ENCODE data around the gene RXRA.

The RXRA gene

DNA sequence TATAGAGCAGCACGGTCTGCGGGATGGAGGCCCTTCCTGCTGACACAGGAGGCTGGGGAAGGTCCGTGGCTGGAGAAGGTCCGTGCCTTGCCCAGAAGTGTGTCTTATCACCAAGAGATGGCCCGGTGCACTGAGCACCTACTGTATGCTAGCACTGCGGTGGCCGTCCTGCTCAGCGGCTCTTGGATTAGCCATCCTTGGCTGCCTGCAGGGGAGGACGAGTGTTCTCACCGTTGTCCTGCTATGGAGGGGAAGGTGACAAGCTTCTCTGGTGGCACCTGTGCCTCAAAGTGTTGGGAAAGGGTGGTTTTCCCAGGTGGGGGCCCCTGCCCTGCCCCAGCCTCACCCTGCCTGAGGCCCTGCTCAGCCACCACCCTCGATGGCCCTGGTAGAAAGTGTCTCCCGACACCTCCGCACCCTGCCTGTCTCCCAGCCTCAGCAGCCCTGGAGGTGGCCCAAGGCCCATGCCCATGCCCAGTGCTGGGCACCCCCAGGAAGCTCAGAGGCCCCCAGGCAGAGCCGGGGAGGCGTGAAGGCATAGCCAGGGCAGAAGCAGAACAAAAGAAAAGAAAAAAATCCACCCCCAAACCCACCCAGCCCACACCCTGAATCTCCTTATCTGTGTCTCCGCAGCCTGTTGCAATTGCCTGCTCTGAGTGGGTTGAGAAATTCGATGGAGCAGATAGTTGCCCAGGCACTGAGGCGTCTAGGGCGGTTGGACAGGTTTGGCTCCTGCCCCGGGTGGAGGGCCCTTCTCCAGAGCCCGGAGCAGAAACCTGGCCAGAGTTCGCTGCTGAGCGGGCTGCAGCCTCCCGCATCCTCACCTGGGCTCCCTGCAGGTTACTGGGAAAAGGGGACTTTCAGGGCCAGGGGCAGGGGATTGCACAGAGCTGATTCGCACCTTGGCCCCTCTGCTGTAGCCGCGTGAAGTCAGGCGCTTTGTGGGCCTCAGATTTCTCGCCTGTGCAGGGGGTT, 30.5 kb downstream of the RXRA start:
- DNase-seq: peak; percentile 97

GRCh38 chr9:134357631-134358025, 31.4 kb downstream of the RXRA start:
- no peak for DNase-seq

DNA sequence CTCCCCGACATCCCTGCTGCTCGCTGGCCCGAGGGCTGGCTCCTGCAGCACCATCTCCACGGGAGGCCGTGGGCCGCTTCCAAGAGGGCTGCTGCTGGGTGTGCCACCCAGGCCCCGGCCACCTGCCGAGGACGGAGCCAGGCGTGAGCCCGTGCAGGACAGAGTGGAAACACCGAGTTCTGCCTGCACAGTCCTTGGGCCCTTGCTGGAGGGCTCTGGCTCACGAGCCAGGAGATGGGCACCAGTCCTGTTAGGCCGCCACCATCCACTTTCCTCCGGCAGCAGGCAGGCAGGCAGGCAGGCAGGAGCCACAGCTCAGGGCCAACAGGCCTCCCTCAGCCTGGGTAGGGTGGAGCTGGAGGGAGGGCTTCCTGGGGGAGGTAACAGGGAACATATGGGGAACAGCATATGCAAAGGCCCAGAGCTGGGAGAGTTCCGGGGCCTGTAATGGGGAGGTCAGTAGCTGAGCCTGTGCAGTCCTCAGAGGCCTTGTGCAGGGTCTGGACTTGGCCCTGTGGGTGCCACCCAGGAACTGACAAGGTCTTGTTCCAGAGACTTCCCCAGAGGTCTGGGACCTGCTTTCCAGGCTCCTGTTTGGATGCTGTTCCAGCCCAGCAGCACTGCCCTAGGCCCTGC, 31.9 kb downstream of the RXRA start:
- DNase-seq: no peak

DNA sequence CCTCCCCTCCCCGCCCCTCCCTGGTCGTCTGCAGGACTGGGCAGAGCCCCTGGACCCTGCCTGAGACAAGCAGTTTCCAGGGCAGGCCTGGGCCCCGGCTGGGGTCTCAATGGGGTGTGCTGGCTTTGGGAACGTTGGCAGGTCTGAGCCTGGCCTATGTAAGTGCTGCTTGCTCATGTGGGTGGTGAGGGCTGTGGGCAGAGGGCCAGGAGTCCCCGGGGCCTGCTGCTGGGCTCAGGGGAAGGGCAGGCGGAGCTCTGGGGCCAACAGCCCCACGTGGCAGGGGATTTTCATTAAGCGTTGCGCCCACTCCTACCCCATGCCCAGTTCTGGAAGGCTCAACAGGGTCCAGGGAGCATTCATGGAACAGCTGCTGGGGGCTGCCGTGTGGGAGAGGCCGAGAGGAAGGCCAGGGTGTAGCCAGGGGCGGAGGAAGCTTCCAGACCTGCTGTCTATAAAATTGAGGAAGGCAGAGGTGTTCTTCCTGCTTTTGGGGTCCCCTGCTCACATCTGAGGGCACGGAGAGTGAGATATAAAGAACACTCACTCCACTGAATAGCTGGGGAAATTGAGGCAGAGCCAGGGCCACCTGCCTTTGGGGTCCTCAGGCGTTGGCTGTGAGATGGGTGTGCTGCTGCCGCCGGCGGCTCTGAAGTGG, 32.5 kb downstream of the RXRA start:
- peak; percentile 82 for DNase-seq

GRCh38 chr9:134359493-134360179, 33.4 kb downstream of the RXRA start:
- DNase-seq: peak; percentile 52

GRCh38 chr9:134360180-134360759, 34.0 kb downstream of the RXRA start:
- peak; percentile 32 for DNase-seq

DNA sequence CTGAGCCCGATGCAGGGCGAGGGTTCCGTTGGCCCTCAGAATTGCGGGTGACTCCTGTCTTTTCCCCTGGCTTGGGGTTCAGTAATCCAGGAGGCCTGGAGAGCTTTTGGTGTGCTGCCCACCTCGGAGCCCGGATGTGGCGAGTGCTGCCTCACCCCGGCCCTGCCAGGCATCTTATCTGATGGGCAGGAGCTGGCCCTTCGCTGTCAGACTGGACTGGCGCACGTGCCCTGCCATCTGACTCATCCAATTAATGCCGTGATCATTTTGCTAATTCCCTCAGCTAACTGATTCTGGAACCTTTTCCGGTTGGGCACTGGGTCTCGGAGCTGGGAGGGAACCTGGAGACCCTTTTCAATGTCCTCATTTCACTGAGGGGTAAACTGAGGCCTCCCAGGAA, 34.6 kb downstream of the RXRA start:
- DNase-seq: peak; percentile 82

GRCh38 chr9:134361426-134361825, 35.2 kb downstream of the RXRA start:
- no peak for DNase-seq

DNA sequence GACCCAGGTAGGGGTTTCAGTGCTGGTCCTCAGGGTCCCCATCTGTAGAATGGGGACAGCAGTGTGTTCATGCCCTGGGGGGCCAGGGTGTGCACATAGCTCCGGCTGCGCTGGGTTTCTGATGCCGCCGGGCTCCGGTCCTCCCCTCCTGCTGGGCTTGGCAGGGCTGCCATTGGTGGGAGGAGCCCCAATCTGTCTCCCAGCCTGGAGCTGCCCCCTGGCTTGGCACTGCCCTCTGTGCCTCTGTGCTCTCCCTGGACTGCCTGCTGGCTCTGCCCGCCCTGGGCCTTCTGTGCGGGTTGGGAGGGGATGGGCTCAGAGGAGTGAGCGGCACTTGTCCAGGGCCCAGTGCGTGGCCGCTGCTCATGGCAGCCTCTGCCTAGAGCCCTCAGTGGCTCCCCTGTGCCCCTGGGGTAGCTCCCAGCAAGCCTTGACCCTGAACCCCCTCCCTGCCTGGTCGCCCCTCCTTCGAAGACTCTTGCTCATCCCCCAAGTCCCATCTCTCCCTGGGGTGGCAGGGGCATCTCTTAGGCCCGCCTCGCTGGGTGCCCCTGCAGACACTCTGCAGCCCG, 35.7 kb downstream of the RXRA start:
- no peak for DNase-seq

GRCh38 chr9:134363450-134363849, 37.2 kb downstream of the RXRA start:
- DNase-seq: no peak

- DNase-seq: no peak
These were observed 38.3 kb downstream of the RXRA start for GRCh38 chr9:134364391-134365114.

DNA sequence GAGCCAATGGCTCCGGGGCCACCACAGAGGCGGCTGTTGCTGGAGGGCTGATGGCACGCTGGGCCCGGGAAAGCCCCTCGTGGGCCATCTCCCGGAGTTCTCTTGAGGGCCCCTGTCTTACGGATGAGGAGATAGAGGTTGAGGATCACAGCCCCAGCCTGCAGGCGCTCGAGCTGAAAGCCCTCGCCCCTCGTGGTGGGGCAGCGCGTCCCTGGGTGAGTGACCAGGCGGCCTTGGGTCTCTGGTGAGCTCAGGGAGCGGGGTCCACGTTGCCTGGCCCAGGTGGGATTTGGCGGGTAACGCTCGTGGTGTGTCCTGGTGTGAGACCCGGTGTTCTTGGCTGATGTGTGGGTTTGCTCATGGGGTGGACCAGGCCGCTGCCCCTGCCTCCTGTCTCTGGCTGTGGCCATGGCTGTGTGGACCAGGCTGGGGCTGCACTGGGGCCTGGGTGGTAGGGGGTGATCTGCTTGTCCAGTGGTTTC, 38.9 kb downstream of the RXRA start:
- DNase-seq: no peak

DNA sequence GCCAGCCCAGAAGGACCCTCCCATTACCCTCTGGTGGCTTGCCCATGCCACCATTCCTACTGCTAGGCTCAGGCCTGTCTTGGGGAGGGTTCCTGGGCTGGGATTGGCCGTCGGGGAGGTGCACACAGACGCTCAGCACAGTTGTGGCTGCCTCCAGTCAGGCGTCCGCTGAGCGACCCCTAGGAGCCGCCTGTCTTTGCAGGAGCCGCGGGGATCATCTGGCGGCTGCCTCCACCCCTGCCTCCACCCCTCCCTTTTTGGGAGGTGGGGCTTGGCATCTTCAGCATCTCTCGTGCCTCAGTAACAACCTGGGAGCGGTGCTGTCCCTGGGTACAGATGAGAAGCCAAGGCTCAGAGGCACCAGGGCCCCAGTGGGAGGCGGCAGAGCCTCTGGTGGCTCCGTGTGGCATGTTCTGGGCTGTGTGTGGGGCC, 39.6 kb downstream of the RXRA start:
- peak; percentile 75 for DNase-seq

GRCh38 chr9:134366223-134367031, 40.2 kb downstream of the RXRA start:
- peak; percentile 90 for DNase-seq

- no peak for DNase-seq
These were observed 40.8 kb downstream of the RXRA start for GRCh38 chr9:134367061-134367460.

GRCh38 chr9:134367791-134368490, 41.7 kb downstream of the RXRA start:
- DNase-seq: no peak

- no peak for DNase-seq
These were observed 42.3 kb downstream of the RXRA start for GRCh38 chr9:134368571-134368970.

DNA sequence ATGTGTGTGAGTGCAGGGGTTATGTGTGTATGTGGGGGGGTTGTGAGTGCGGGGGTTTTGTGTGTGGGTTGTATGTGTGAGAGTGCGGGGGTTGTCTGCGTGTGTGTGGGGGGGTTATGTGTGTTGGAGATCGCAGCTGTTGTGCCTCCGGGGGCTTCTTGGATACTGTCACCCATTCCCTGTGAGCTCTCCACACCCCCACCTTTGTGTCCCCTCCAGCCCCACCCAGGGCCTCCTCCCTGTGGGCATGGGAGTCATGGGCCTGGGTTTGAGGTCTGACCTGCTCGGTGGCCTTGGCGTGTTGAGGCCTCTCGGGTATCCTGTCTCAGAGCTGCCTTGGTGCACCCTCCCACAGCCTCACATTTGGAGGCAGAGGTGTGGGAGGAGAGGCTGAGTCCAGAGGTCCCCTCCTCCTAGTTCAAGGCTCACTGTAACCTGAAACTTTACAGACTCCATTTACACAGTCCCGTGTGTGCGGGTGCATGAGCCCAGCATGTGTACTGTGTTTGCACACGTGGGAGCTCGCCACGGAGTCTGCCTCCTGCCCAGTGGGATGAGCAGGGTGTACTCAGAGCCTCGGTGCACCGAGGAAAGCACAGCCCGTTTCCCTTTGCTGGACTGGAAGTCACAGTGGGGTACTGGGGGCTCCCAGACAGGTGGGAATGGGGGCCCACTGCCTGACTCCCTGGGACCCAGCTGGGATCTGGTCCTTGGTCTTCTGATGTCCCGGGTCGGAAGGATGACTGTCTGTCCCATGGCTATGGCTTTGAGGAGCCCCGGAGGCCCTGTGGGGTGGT, 43.4 kb downstream of the RXRA start:
- DNase-seq: no peak

GRCh38 chr9:134370213-134370492, 43.9 kb downstream of the RXRA start:
- no peak for DNase-seq

Data from hematopoietic multipotent progenitor cell treated with erythropoietin and hydrocortisone succinate and interleukin-3 and kit ligand, for 6 days (in vitro differentiated cells).